HEK293 (cell line): ENCODE data around the gene PUM2.

Experiments
- BCL11B ChIP-seq: fragments of 450-650 bp; formaldehyde crosslinking; IDR thresholded peaks from 2 replicates; pipeline ENCODE4 v1.5.1; 2016; ENCODE audit warnings: low read depth, missing biosample characterization, missing genetic modification characterization
- ZNF404 ChIP-seq: fragments of 450-650 bp; formaldehyde crosslinking; IDR thresholded peaks from 2 replicates; pipeline ENCODE4 v1.5.1; 2017; ENCODE audit warnings: missing biosample characterization, missing genetic modification characterization
- TF ChIP-seq, protein P1 (sequence below): fragments of 450-650 bp; formaldehyde crosslinking; IDR thresholded peaks from 2 replicates; pipeline ENCODE4 v1.5.1; 2016; ENCODE audit warnings: missing biosample characterization, missing genetic modification characterization
- TF ChIP-seq, protein P2 (sequence below): fragments of 450-650 bp; formaldehyde crosslinking; IDR thresholded peaks from 2 replicates; pipeline ENCODE4 v1.5.1; 2016; ENCODE audit warnings: missing biosample characterization, missing genetic modification characterization

DNA sequence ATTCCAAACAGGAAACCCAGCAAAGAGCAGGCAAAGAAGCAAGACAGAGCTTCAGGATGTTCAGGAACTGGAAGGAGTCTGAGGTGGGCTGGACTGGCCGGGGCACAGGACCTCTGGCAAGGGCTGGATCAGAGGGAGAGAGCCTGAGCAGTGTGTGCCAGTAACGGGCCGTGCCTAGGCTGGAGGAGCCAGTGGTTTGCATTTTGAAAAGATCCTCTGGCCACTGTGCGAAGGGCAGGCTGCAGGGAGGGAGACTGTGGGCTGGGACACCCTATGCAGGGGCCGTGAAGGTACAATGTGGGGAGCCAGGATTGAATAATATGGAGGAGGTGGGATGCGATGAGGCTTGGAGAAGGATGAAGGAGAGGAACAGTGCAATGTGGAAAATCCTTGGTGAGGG, 119.5 kb downstream of the PUM2 start:
- TF ChIP-seq BCL11B (tag by site-specific recombination) (no peak), ZNF404 (tag by site-specific recombination) (no peak)
- TF ChIP-seq, protein P1, sequence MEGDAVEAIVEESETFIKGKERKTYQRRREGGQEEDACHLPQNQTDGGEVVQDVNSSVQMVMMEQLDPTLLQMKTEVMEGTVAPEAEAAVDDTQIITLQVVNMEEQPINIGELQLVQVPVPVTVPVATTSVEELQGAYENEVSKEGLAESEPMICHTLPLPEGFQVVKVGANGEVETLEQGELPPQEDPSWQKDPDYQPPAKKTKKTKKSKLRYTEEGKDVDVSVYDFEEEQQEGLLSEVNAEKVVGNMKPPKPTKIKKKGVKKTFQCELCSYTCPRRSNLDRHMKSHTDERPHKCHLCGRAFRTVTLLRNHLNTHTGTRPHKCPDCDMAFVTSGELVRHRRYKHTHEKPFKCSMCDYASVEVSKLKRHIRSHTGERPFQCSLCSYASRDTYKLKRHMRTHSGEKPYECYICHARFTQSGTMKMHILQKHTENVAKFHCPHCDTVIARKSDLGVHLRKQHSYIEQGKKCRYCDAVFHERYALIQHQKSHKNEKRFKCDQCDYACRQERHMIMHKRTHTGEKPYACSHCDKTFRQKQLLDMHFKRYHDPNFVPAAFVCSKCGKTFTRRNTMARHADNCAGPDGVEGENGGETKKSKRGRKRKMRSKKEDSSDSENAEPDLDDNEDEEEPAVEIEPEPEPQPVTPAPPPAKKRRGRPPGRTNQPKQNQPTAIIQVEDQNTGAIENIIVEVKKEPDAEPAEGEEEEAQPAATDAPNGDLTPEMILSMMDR = no peak
- TF ChIP-seq, protein P2, sequence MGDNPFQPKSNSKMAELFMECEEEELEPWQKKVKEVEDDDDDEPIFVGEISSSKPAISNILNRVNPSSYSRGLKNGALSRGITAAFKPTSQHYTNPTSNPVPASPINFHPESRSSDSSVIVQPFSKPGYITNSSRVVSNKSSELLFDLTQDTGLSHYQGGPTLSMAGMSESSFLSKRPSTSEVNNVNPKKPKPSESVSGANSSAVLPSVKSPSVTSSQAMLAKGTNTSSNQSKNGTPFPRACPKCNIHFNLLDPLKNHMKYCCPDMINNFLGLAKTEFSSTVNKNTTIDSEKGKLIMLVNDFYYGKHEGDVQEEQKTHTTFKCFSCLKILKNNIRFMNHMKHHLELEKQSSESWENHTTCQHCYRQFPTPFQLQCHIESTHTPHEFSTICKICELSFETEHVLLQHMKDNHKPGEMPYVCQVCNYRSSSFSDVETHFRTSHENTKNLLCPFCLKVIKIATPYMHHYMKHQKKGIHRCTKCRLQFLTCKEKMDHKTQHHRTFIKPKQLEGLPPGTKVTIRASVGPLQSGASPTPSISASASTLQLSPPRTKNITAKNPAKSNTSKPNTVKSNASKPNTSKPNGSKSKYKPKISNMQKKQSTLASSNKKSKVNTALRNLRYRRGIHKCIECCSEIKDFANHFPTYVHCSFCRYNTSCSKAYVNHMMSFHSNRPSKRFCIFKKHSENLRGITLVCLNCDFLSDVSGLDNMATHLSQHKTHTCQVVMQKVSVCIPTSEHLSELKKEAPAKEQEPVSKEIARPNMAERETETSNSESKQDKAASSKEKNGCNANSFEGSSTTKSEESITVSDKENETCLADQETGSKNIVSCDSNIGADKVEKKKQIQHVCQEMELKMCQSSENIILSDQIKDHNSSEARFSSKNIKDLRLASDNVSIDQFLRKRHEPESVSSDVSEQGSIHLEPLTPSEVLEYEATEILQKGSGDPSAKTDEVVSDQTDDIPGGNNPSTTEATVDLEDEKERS = no peak
